GM20431 (cell line): ENCODE results near the gene LAIR2.
"Not testable (repeated sequence)": the region's sequence is repeated elsewhere in the genome, so short reads cannot be mapped to it uniquely, and the experiment has no call there.

Experiments
- in situ Hi-C: fragments of 300-500 bp; cut with MseI, MboI; formaldehyde crosslinking; loops from one replicate; pipeline ENCODE4 v1.15.0; 2020; ENCODE audit warnings: low sequenced_read_pairs; ENCODE audit not compliant: unreplicated experiment

Gene LAIR2

DNA sequence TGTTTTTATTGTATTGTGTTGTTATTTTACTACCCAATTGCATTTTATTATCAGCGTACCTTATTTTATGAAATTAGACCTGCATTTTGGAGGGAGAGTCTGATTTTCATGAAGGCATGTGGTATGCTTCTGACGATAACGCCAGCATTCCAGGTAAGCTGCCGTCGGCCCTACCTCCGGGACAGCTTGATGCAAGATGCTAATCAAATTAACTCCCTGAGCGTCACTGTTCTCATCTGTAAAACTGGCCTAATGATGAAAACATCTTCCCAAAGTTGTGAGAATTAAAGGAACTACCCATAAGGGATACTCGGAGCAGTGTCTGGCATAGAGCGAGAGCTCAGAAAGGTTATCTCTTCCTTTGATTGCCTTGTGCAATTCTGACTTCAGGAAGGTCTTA is 12.9 kb upstream of the LAIR2 start:
- in situ Hi-C loops: no loop called here

GRCh38 chr19:54492568-54492967 is 10.1 kb upstream of the LAIR2 start:
- in situ Hi-C loops: no loop called here

GRCh38 chr19:54493056-54493455 is 9.6 kb upstream of the LAIR2 start:
- in situ Hi-C loops: not testable (repeated sequence)

DNA sequence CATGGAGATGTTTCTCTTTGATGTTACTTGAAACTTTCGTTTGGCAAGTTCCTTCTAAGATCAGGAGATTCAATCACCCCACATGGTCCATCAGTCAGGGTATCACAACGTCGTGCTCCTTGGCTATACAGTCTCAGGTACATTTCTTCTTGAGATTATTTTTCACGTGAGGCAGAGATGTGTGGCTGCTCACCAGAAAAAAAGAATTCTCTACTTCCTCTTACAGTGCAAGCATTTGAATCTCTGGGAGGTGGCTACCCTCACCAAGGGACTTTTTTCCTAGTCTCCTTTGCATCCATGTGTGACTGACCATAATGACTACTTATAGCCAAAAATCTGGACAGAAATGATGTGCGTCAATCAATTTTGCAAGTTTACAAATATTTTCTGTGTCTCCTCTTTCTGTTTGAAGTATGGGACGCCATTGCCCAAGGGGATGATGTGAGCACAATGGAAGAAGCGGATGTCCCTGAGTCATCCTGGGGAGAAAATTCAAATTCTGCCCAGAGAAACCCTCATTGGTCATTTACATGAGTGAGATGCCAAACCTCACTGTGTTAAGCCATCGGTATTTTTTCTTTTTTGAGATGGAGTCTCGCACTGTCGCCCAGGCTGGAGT is 8.6 kb upstream of the LAIR2 start:
- in situ Hi-C loops: no loop called here

DNA sequence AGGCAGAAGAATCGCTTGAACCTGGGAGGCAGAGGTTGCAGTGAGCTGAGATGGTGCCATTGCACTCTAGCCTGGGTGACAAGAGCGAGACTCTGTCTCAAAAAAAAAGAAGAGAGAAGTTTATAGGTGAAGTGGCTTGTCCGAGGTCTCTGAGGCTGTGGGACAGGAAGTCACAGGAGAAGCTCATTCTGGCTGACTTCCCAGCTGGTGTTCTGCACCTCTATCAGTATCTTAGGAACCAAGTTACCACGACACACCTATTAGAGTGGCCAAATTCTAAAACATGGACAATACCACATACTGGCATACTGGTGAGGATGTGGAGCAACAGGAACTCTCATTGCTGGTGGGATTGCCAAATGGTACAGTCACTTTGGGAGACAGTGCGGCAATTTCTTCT is 7.3 kb upstream of the LAIR2 start:
- in situ Hi-C loops: not testable (repeated sequence)

GRCh38 chr19:54497747-54498450 is 4.7 kb upstream of the LAIR2 start:
- in situ Hi-C loops: not testable (repeated sequence)

DNA sequence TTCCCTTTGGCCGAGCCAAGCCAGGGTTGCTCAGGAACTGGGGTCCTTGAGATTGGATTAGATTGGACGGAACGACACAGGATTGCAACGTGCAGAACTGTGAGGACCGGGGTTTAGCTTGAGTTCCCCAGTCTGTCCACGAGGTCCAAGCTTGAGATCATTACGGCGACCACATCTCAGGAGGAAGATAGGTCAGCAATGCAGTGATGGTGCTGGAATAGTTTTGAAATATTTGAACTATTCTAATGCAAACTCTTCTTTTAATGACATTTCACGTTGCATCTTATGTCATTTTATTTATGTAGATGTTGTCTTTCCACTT is 4.2 kb upstream of the LAIR2 start:
- in situ Hi-C loops: not testable (repeated sequence)

DNA sequence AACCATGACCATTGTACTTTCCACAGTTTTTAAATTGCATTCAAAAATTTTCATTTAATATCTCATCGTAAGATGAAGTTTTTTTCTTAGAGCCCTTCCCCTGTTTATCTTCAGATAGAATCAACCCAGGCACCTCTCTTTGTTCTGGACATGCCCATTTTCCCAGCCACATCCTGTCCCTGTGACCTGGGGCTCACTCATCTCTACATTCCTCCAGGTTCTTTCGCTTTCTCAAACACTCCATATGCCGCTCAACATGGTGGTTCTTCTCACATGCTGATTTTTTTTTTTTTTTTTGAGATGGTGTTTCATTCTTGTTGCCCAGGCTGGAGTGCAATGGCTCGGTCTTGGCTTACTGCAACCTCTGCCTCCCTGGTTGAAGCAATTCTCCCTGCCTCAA is 2.9 kb downstream of the LAIR2 start:
- in situ Hi-C loops: not testable (repeated sequence)

DNA sequence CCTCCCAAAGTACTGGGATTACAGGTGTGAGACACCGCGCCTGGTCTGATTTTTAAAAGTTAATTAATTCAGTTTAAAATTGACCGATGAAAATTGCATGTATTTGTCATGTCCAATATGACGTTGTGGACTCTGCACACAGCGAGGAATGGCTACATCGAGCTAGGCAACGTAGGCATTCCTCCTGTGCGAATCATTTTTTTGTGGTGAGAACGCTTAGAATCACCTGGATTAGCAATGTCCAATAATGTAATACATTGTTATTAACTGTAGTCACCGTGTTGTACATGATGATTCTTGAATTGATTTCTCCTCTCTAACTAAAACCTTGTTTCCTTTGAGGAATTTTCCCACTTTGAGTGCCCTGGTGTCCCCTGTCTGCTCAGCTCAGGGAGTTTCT is 3.4 kb downstream of the LAIR2 start:
- in situ Hi-C loops: no loop called here

GRCh38 chr19:54507038-54507717 is 4.5 kb downstream of the LAIR2 start:
- in situ Hi-C loops: not testable (repeated sequence)

GRCh38 chr19:54507824-54508223 is 5.2 kb downstream of the LAIR2 start:
- in situ Hi-C loops: no loop called here

DNA sequence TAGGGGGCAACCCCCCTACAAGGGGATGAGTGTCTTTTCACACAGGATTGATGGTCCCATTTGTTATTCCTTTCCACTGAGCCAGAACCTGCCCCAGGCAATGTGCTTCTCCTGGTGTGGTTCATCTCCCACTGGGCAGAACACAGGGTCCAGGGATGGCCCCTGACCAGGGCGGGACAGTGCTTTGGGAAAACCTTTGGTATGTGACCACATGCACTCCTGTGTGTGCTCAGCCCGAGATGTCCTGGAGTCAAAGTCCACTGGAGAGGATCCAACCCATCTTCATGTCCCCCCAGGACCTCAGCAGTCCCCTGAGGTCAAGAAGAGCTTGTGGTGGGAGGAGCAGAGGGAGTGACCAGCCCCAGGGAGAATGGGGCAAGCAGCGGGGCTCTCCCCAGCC is 5.9 kb downstream of the LAIR2 start:
- in situ Hi-C loops: not testable (repeated sequence)

DNA sequence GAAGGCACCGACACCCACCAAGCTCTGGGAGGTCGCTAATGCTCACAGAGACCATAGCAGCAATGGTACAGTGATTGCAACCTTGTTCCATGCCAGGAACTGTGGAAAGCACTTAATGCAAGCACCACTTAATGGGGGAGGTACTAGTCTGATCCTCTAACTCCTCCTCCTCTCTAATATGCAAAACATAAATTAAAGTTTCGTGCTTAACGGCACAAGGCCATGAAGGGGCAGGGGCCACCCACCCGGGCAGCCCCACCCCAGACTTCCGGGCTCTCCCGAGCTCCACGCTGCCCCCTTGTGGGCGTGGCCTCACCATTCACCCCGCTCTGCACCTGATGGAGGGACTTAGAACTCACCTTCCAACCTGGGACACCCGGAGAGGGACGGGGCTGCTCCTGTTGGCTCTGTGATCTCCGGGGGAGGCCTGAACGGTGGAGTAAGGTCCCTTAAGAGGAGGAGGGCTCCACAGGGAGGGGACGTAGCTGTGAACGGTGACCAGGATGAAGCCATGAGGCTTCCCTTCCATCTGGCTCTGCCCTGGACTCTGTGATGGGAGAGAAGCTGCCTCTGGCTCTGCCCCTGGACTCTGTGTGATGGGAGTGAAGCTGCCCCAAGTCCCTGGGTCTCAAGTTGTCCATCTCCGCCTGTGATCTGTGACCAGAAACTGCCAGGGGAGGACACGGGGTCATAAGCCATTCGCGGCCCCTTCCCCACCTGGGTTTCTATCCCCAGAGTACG is 6.7 kb downstream of the LAIR2 start:
- in situ Hi-C loops: not testable (repeated sequence)

GRCh38 chr19:54515156-54515555 is 12.5 kb downstream of the LAIR2 start:
- in situ Hi-C loops: no loop called here

- in situ Hi-C loops: no loop called here
Observed at GRCh38 chr19:54517483-54517882, 14.9 kb downstream of the LAIR2 start.

GRCh38 chr19:54518844-54519243 is 16.2 kb downstream of the LAIR2 start:
- in situ Hi-C loops: no loop called here

DNA sequence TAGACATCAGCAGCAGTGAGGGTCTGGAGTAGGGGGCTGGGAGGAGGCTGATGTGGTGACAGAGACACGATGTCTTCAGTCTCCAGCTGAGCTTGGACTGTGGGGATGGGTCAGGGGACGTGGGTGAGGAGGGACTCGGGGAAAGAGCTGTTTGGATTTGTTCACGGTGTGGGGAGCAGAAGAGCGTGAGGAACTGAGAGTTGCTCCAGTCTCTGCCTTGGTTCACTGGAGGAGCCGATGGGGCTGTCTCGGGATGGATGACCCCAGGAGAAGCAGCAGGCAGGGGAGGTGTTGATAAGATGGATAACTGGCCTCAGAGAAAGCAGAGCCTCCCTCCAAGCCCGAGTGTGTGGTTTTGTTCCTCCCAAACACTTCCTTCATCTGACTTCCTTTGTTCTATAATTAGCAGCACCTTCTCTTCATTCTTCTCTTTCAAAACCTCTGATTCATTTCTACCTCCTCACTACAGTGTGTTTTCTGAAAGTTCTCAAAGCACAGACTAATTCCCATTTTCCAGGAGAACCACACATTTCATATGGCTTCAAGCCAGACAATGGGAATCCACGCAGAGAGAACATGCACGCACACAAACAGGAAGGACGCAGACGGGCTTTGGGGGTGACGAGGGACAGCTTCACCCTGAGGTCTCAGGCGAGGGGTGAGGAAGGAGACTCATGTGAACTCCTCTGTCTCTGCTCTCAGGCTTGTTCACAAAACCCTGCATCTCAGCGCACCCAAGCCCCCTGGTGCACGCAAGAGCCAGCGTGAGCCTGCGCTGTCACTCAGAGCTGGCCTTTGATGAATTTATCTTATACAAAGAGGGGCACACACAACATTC is 18.6 kb downstream of the LAIR2 start:
- in situ Hi-C loops: no loop called here

GRCh38 chr19:54521860-54522513 is 19.4 kb downstream of the LAIR2 start:
- in situ Hi-C loops: no loop called here

- in situ Hi-C loops: no loop called here
Observed at GRCh38 chr19:54523403-54523802, 20.8 kb downstream of the LAIR2 start.

- in situ Hi-C loops: no loop called here
Observed at GRCh38 chr19:54525636-54526035, 23.0 kb downstream of the LAIR2 start.
